IMR-90 (cell line): ENCODE results near the gene GNAT3.

Source experiments
- CHD1 ChIP-seq: IDR thresholded peaks from 2 replicates; pipeline ENCODE4 v1.6.1; 2012; ENCODE audit warnings: low read depth, low read length, improper control_type of control experiment
- FOS ChIP-seq: fragments of 150-350 bp; IDR thresholded peaks from 2 replicates; pipeline ENCODE4 v1.6.1; 2016; ENCODE audit warnings: low read depth, low read length
- MAFK ChIP-seq: IDR thresholded peaks from 2 replicates; pipeline ENCODE4 v1.6.1; 2012; ENCODE audit warnings: low read depth, low read length, improper control_type of control experiment
- MXI1 ChIP-seq: IDR thresholded peaks from 2 replicates; pipeline ENCODE4 v1.6.1; 2012; ENCODE audit warnings: low read depth, mild to moderate bottlenecking, low read length, moderate library complexity, borderline replicate concordance
- POLR2A ChIP-seq: IDR thresholded peaks from 2 replicates; pipeline ENCODE4 v1.6.1; 2012; ENCODE audit warnings: mild to moderate bottlenecking, low read depth, low read length
- RAD21 ChIP-seq: IDR thresholded peaks from 2 replicates; pipeline ENCODE4 v1.6.1; 2012; ENCODE audit warnings: low read length, improper control_type of control experiment
- RCOR1 ChIP-seq: IDR thresholded peaks from 2 replicates; pipeline ENCODE4 v1.6.1; 2012; ENCODE audit warnings: mild to moderate bottlenecking, low read length, improper control_type of control experiment; ENCODE audit not compliant: insufficient replicate concordance
- RFX5 ChIP-seq: IDR thresholded peaks from 2 replicates; pipeline ENCODE4 v1.8.0; 2012; ENCODE audit warnings: low read depth, mild to moderate bottlenecking, low read length, moderate library complexity
- TF ChIP-seq, protein P1 (sequence below): conservative IDR thresholded peaks from 2 replicates; pipeline ENCODE4 v1.5.1; 2012; ENCODE audit warnings: mild to moderate bottlenecking, low read depth, low read length, improper control_type of control experiment
- TF ChIP-seq, protein P2 (sequence below): fragments of 150-350 bp; IDR thresholded peaks from 2 replicates; pipeline ENCODE4 v1.6.1; 2017; ENCODE audit warnings: mild to moderate bottlenecking, antibody characterized with exemption, low read length, low read depth

DNA sequence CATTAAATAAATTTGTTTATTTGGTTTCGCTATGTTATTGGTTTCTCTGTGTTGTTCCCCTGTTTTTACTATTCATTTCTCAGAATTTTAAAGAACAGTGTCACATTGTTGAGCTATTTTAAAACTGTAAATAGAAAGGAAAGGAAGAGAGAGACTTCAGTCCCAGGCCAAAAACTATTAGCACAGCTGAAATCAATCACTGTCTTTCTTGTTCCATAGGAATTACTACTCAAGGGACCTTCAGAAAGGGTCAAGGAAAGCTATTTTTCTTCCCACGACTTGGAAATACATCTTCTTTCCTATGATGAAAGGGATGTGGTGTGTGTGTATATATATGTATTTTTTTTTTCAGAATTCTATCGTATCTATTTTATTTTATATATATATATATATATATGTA is 29.0 kb upstream of the GNAT3 start:
- no peak for TF ChIP-seq POLR2A
- TF ChIP-seq, protein P1, sequence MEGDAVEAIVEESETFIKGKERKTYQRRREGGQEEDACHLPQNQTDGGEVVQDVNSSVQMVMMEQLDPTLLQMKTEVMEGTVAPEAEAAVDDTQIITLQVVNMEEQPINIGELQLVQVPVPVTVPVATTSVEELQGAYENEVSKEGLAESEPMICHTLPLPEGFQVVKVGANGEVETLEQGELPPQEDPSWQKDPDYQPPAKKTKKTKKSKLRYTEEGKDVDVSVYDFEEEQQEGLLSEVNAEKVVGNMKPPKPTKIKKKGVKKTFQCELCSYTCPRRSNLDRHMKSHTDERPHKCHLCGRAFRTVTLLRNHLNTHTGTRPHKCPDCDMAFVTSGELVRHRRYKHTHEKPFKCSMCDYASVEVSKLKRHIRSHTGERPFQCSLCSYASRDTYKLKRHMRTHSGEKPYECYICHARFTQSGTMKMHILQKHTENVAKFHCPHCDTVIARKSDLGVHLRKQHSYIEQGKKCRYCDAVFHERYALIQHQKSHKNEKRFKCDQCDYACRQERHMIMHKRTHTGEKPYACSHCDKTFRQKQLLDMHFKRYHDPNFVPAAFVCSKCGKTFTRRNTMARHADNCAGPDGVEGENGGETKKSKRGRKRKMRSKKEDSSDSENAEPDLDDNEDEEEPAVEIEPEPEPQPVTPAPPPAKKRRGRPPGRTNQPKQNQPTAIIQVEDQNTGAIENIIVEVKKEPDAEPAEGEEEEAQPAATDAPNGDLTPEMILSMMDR = no peak
- TF ChIP-seq MAFK = no peak
- no peak for TF ChIP-seq RAD21
- no peak for TF ChIP-seq FOS
- TF ChIP-seq RCOR1 = no peak
- TF ChIP-seq MXI1 = no peak
- no peak for TF ChIP-seq RFX5
- TF ChIP-seq, protein P2, sequence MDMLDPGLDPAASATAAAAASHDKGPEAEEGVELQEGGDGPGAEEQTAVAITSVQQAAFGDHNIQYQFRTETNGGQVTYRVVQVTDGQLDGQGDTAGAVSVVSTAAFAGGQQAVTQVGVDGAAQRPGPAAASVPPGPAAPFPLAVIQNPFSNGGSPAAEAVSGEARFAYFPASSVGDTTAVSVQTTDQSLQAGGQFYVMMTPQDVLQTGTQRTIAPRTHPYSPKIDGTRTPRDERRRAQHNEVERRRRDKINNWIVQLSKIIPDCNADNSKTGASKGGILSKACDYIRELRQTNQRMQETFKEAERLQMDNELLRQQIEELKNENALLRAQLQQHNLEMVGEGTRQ = no peak
- no peak for TF ChIP-seq CHD1
